Measurements from ENCODE around the gene FPR3. TPM values are rescaled to one million over a fixed set of nuclear protein-coding genes. Genes with fewer than 3 reads are reported as not detected.

The FPR3 gene
- total and polyA plus RNA-seq, 9 of the 15 experiments (the other 6 are each of a cell fraction or from before 2014, with no cell fraction given) = 0.08 to 0.51 (median 0.22) TPM; not detected in 1

DNA sequence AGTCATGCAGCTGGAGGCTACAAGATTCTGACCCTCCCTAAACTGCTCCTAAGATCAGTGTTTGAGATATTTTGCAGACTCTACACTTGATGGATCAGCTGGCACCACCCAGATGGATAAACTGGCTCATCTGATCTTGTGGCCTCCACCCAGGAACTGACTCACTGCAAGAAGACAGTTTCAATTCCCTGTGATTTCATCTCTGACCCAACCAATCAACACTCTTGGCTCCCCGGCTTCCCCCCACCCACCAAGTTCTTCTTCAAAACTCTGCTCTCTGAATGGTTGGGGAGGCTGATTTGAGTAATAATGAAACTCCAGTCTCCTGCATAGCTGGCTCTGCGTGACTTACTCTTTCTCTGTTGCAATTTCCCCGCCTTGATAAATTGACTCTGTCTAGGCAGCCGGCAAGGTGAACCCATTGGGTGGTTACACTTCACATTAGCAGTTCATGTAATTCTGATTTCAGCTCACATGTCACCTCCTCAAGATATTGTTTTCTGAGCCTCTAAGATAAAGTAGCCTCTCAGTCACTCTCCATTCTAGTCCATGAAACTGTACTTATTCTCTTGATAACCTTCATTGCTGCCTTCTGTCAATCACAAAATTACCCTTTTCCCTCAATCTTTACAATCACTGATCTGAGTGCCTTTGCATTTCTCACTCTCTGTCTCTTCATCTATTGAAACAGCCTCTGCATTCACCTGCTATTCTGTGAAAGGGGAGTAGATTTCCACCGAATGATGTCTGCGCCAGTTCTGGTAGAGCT, 9.9 kb upstream of the FPR3 start (continued):
- TF ChIP-seq HBP1 (CRISPR knock-in tag; IDR thresholded peaks at IDR 0.05) = no peak
- TF ChIP-seq ZNF436 (CRISPR knock-in tag; IDR thresholded peaks at IDR 0.05) = no peak
- TF ChIP-seq, protein P1, sequence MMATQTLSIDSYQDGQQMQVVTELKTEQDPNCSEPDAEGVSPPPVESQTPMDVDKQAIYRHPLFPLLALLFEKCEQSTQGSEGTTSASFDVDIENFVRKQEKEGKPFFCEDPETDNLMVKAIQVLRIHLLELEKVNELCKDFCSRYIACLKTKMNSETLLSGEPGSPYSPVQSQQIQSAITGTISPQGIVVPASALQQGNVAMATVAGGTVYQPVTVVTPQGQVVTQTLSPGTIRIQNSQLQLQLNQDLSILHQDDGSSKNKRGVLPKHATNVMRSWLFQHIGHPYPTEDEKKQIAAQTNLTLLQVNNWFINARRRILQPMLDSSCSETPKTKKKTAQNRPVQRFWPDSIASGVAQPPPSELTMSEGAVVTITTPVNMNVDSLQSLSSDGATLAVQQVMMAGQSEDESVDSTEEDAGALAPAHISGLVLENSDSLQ (IDR thresholded peaks at IDR 0.05) = peak; percentile 73
- no peak for TF ChIP-seq RBM15 (IDR thresholded peaks at IDR 0.05; ENCODE audit: insufficient read depth, low read length)
- TF ChIP-seq RBBP5 (IDR thresholded peaks at IDR 0.05; ENCODE audit: borderline replicate concordance, insufficient read depth, low read length, poor library complexity, severe bottlenecking) = no peak
- no peak for TF ChIP-seq ZNF696 (CRISPR knock-in tag; conservative IDR thresholded peaks at IDR 0.05)
- no peak for TF ChIP-seq HMG20B (CRISPR knock-in tag; IDR thresholded peaks at IDR 0.05)
- TF ChIP-seq, protein P2, sequence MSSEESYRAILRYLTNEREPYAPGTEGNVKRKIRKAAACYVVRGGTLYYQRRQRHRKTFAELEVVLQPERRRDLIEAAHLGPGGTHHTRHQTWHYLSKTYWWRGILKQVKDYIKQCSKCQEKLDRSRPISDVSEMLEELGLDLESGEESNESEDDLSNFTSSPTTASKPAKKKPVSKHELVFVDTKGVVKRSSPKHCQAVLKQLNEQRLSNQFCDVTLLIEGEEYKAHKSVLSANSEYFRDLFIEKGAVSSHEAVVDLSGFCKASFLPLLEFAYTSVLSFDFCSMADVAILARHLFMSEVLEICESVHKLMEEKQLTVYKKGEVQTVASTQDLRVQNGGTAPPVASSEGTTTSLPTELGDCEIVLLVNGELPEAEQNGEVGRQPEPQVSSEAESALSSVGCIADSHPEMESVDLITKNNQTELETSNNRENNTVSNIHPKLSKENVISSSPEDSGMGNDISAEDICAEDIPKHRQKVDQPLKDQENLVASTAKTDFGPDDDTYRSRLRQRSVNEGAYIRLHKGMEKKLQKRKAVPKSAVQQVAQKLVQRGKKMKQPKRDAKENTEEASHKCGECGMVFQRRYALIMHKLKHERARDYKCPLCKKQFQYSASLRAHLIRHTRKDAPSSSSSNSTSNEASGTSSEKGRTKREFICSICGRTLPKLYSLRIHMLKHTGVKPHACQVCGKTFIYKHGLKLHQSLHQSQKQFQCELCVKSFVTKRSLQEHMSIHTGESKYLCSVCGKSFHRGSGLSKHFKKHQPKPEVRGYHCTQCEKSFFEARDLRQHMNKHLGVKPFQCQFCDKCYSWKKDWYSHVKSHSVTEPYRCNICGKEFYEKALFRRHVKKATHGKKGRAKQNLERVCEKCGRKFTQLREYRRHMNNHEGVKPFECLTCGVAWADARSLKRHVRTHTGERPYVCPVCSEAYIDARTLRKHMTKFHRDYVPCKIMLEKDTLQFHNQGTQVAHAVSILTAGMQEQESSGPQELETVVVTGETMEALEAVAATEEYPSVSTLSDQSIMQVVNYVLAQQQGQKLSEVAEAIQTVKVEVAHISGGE (CRISPR knock-in tag; IDR thresholded peaks at IDR 0.05) = no peak
- no peak for TF ChIP-seq NFXL1 (CRISPR knock-in tag; IDR thresholded peaks at IDR 0.05)
- no peak for TF ChIP-seq U2AF2 (optimal IDR thresholded peaks at IDR 0.05; ENCODE audit: low read depth, low read length)
- TF ChIP-seq, protein P3, sequence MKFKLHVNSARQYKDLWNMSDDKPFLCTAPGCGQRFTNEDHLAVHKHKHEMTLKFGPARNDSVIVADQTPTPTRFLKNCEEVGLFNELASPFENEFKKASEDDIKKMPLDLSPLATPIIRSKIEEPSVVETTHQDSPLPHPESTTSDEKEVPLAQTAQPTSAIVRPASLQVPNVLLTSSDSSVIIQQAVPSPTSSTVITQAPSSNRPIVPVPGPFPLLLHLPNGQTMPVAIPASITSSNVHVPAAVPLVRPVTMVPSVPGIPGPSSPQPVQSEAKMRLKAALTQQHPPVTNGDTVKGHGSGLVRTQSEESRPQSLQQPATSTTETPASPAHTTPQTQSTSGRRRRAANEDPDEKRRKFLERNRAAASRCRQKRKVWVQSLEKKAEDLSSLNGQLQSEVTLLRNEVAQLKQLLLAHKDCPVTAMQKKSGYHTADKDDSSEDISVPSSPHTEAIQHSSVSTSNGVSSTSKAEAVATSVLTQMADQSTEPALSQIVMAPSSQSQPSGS (CRISPR knock-in tag; IDR thresholded peaks at IDR 0.05) = no peak
- TF ChIP-seq ZC3H8 (IDR thresholded peaks at IDR 0.05) = no peak
- no peak for TF ChIP-seq ZNF23 (CRISPR knock-in tag; IDR thresholded peaks at IDR 0.05)
- TF ChIP-seq CAMTA2 (CRISPR knock-in tag; conservative IDR thresholded peaks at IDR 0.05) = no peak
- TF ChIP-seq, protein P4, sequence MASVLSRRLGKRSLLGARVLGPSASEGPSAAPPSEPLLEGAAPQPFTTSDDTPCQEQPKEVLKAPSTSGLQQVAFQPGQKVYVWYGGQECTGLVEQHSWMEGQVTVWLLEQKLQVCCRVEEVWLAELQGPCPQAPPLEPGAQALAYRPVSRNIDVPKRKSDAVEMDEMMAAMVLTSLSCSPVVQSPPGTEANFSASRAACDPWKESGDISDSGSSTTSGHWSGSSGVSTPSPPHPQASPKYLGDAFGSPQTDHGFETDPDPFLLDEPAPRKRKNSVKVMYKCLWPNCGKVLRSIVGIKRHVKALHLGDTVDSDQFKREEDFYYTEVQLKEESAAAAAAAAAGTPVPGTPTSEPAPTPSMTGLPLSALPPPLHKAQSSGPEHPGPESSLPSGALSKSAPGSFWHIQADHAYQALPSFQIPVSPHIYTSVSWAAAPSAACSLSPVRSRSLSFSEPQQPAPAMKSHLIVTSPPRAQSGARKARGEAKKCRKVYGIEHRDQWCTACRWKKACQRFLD (CRISPR knock-in tag; IDR thresholded peaks at IDR 0.05) = peak; percentile 80; the same call in 1 of the 2 replicates
- TF ChIP-seq DPF2 (IDR thresholded peaks at IDR 0.05) = peak; percentile 72
- TF ChIP-seq BCL6 (CRISPR knock-in tag; IDR thresholded peaks at IDR 0.05) = no peak
- TF ChIP-seq TCF7 (IDR thresholded peaks at IDR 0.05; ENCODE audit: borderline replicate concordance) = no peak
- TF ChIP-seq FOXM1 (IDR thresholded peaks at IDR 0.05; ENCODE audit: low read depth) = peak; percentile 87
- no peak for TF ChIP-seq FOXM1 (CRISPR knock-in tag; IDR thresholded peaks at IDR 0.05; ENCODE audit: low read depth)
